ENCODE measurements around the gene DOCK6.
"Not testable (repeated sequence)": the region's sequence is repeated elsewhere in the genome, so short reads cannot be mapped to it uniquely, and the experiment has no call there.

DOCK6 gene

DNA sequence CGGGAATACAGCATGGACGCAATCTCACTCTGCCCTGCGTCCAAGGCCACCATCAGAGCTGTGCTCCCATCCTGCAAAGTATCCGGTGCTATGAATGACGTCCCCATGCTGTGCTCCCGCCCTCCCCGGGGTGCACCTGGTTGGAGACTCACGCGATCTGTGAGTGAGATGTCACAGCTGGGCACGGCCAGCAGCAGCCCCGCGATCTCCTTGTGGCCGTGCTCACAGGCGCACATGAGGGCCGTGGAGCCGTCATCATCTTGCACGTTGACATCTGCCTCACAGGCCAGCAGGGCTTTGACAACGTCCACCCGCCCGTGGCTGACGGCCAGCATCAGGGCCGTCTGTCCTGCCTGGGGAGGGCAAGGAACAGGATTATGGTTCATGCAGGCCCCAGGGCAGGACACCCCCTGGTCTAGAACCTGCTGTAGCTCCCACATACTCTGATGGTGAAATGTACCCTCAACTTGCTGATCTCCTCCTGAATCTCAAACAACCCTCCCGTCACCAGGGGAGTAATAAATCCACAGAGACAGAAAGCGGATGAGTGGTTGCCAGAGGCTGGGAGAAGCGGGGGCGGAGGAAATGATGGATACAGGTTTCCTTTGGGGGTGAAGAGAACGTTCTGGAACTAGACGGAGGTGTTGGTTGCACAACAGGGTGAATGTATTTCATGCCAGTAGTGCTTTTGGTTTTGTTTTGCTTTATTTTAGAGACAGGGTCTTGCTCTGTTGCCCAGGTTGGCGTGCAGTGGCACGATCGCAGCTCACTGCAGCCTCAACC is 92.2 kb downstream of the DOCK6 start:
- no peak overlapping the region for H3K4me3 ChIP-seq (replicated peaks; ENCODE audit: low read depth, low read length)
- TF ChIP-seq, protein P1, sequence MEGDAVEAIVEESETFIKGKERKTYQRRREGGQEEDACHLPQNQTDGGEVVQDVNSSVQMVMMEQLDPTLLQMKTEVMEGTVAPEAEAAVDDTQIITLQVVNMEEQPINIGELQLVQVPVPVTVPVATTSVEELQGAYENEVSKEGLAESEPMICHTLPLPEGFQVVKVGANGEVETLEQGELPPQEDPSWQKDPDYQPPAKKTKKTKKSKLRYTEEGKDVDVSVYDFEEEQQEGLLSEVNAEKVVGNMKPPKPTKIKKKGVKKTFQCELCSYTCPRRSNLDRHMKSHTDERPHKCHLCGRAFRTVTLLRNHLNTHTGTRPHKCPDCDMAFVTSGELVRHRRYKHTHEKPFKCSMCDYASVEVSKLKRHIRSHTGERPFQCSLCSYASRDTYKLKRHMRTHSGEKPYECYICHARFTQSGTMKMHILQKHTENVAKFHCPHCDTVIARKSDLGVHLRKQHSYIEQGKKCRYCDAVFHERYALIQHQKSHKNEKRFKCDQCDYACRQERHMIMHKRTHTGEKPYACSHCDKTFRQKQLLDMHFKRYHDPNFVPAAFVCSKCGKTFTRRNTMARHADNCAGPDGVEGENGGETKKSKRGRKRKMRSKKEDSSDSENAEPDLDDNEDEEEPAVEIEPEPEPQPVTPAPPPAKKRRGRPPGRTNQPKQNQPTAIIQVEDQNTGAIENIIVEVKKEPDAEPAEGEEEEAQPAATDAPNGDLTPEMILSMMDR (IDR thresholded peaks at IDR 0.05; ENCODE audit: low read length, missing control alignments), result no peak
- DNase-seq (ENCODE audit: low read depth), result peak; percentile 71

DNA sequence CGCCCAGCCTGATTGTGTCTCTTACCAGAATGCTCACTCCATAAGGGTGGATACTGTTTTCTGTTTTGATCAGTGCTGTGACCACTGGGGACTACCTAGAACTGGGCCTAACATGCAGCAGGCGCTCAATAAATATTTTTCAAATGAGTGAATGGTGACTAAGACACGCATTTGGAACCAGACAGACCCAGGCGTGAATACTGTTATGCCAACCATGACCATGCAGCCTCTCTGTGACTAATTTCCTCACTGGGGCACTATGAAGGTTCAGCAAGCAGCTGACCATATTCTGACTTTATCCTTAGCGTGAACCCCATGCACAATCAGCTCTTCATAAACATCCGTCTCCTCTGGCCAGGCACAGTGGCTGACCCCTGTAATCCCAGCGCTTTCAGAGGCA is 93.8 kb downstream of the DOCK6 start:
- DNase-seq (ENCODE audit: low read depth), result peak; percentile 91
- H3K4me3 ChIP-seq (replicated peaks; ENCODE audit: low read depth, low read length), result no peak overlapping the region
- TF ChIP-seq, protein P1 (IDR thresholded peaks at IDR 0.05; ENCODE audit: low read length, missing control alignments), result no peak

DNA sequence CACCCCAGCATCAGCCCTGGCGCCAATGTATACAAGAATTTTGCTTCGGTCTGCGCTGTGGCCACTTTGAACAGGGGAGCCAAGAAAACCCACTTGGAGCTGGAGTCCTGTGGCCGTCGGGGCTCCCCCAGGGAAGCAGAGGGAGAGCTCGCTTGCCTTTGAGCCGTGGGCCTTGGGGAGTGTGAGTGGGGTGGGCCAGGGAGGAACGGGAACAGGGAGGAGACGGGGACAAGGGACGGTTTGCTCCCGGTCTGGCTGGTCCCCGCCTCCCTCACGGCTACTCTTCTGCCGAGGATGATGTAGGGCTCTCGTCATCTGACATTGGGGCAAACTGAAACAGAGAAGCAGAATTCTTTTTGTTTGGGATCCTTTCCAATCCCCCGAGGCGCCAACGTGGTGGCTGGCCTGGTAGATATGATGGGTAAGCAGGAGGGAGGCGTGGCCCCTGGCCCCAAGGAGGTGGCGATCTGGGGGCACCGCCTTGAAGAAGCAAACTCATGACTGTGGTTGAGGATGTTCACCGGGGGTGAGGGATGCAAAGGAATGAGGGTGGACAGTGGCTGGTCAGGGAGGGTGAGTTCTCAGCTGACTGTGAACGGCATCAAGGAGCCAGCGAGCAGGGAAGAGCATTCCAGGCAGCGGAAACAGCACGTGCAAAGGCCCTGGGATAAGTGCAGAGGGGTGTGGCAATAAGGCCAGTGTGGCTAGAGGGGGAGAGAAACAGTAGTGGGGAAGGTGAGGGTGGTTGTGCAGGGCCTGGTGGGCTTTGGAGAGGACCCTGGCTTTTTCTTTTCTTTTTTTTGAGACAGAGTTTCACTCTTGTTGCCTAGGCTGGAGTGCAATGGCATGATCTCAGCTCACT is 95.8 kb downstream of the DOCK6 start:
- DNase-seq (ENCODE audit: low read depth), result no peak
- TF ChIP-seq, protein P1 (IDR thresholded peaks at IDR 0.05; ENCODE audit: low read length, missing control alignments), result no peak
- no peak overlapping the region for H3K4me3 ChIP-seq (replicated peaks; ENCODE audit: low read depth, low read length)

DNA sequence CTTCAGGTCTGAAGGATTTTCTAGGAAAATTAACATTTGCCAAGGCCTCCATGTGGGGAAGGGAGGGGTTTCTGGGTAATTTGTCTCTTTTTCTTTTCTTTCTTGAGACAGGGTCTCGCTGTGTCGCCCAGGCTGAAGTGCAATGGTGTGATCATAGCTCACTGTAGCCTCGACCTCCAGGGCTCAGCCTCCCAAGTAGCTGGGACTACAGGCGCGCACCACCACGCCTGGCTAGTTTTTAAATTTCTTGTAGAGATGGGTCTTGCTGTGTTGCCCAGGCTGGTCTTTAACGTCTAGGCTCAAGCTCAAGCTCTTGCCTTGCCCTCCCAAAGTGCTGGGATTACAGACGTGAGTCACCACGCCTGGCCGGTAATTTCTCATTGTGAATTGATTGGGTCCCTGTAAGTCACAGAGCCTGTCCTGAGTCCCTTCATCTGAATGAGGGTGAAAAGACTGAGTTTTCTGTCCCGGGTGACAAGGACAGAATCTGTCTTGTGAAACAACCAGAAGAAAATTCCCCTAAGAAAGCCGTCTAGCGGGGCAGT is 96.8 kb downstream of the DOCK6 start:
- TF ChIP-seq, protein P1 (IDR thresholded peaks at IDR 0.05; ENCODE audit: low read length, missing control alignments), result no peak
- no peak for DNase-seq (ENCODE audit: low read depth)
- H3K4me3 ChIP-seq (replicated peaks; ENCODE audit: low read depth, low read length), result peak overlapping the region; percentile 21

DNA sequence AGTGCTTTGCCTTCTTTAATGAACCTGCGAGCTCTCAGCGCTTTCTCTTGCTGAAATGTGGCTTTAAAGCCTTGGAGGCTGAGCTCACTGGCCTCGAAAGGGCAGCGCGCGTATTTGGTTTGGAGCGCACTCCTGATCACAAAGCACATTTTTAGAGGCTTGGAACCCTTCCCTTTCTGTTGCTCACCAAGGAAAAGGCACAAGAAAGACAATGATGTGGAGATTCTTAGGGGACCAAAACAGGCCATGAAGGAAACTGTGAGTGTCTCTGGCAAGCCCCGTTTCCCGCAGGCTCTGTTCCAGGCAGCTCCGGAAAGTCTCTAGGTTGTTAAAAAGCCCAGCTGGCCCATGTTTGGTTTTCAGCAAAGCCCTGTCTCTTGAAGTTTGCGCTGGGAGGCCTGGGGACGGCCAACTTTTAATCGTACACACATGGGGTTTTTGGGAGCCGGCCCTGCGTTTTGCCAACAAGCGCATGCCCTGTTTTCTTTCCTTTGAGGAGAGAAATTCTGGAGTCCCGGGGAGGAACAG is 97.4 kb downstream of the DOCK6 start:
- peak overlapping the region; percentile 21 for H3K4me3 ChIP-seq (replicated peaks; ENCODE audit: low read depth, low read length)
- TF ChIP-seq, protein P1 (IDR thresholded peaks at IDR 0.05; ENCODE audit: low read length, missing control alignments), result no peak
- DNase-seq (ENCODE audit: low read depth), result peak; percentile 97

DNA sequence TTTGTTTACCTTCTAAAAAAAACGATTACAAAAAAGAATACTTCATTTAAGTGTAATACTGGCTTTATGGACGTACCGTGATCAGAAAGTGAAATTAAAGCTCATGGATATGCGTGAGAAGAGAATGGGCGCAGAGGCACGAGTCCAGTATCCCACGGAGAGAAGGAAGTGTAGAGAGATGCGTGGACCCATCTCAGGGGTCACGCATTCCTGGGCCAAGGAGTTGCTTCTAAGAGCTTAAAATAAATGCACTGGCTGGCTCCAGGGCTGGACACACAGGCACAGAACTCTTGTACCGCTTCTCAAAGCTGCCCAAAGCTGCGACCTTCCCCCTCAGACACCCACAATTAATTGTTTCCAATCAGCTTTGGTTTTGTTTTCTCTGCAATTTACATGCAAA is 98.0 kb downstream of the DOCK6 start:
- no peak overlapping the region for H3K4me3 ChIP-seq (replicated peaks; ENCODE audit: low read depth, low read length)
- TF ChIP-seq, protein P1 (IDR thresholded peaks at IDR 0.05; ENCODE audit: low read length, missing control alignments), result no peak
- DNase-seq (ENCODE audit: low read depth), result no peak

DNA sequence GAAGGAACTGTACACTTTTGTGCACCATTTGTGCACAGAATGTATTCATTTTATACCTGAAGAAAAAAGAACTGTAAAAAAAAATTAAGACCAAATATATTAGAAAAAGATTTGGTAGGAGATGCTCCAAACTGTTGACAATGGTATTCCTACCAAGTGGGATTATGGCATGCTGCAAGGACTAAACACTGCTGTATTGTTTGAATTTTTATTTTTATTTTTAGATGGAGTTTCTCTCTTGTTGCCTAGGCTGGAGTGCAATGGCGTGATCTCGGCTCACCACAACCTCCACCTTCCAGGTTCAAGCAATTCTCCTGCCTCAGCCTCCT is 101.9 kb downstream of the DOCK6 start:
- DNase-seq (ENCODE audit: low read depth); H3K4me3 ChIP-seq (replicated peaks; ENCODE audit: low read depth, low read length): not testable (repeated sequence)
